K562 (cell line): ENCODE measurements around the gene KRTAP5-1. TPM values are rescaled to one million over a fixed set of nuclear protein-coding genes. Genes with fewer than 3 reads are reported as not detected.
A peak's percentile ranks its signal among the peaks of the same experiment; 100 is the strongest.

Source experiments
- ARID4B ChIP-seq: sonication (generic); formaldehyde crosslinking; IDR thresholded peaks from 2 replicates; pipeline ENCODE4 v1.8.0; 2022; ENCODE audit warnings: mild to moderate bottlenecking, missing genetic modification reagents
- CEBPB ChIP-seq: fragments of 450-650 bp; IDR thresholded peaks from 2 replicates; pipeline ENCODE4 v1.6.1; 2016; ENCODE audit warnings: missing genetic modification characterization, missing compliant biosample characterization
- CHCHD3 ChIP-seq: fragments of 250-450 bp; sonication (Bioruptor Pico); IDR thresholded peaks from 2 replicates; pipeline ENCODE4 v2.1.2; 2022; ENCODE audit warnings: mild to moderate bottlenecking
- CREB1 ChIP-seq, 2 experiments: sonication (generic) in 1 of 2; formaldehyde crosslinking in 1 of 2; IDR thresholded peaks; 2 replicates each; pipeline versions ENCODE4 v1.6.1 to v1.8.0; 2012 to 2022; ENCODE audit warnings: inconsistent platforms in 1 of 2, mild to moderate bottlenecking in 1 of 2, missing genetic modification reagents in 1 of 2, moderate library complexity in 1 of 2
- CXXC5 ChIP-seq: fragments of 250-450 bp; sonication (Bioruptor Pico); IDR thresholded peaks from 2 replicates; pipeline ENCODE4 v1.8.0; 2022; ENCODE audit warnings: inconsistent platforms, mild to moderate bottlenecking, moderate library complexity
- ELF1 ChIP-seq: fragments of 200-800 bp; sonication (Bioruptor generic); IDR thresholded peaks from 2 replicates; pipeline ENCODE4 v1.6.1; 2016; ENCODE audit warnings: missing genetic modification characterization, missing compliant biosample characterization
- GABPA ChIP-seq: fragments of 200-800 bp; sonication (Bioruptor generic); conservative IDR thresholded peaks from 2 replicates; pipeline ENCODE4 v1.6.1; 2016; ENCODE audit warnings: low read depth, missing genetic modification characterization, missing compliant biosample characterization
- MECOM ChIP-seq: fragments of 250-450 bp; sonication (Bioruptor Pico); IDR thresholded peaks from 2 replicates; pipeline ENCODE4 v1.8.0; 2022; ENCODE audit warnings: inconsistent platforms
- NFE2 ChIP-seq: IDR thresholded peaks from 2 replicates; pipeline ENCODE4 v1.6.1; 2014; ENCODE audit warnings: antibody characterized with exemption, low read depth
- NKRF ChIP-seq: fragments of 450-650 bp; IDR thresholded peaks from 2 replicates; pipeline ENCODE4 v1.6.1; 2016; ENCODE audit warnings: borderline replicate concordance
- NRF1 ChIP-seq, 2 experiments: fragments of 450-650 bp; IDR thresholded peaks in 1 of 2; conservative IDR thresholded peaks in 1 of 2; 2 replicates each; pipeline ENCODE4 v1.6.1; 2014; ENCODE audit warnings: mild to moderate bottlenecking in 2 of 2
- RB1 ChIP-seq: fragments of 450-650 bp; IDR thresholded peaks from 2 replicates; pipeline ENCODE4 v1.6.1; 2017; ENCODE audit warnings: low read depth, mild to moderate bottlenecking
- SETDB1 ChIP-seq: IDR thresholded peaks from one replicate; pipeline ENCODE4 v1.6.1; 2012; ENCODE audit warnings: low read length, control low read depth, inconsistent platforms
- TARDBP ChIP-seq: fragments of 450-650 bp; IDR thresholded peaks from 2 replicates; pipeline ENCODE4 v1.6.1; 2016
- TCF3 ChIP-seq: sonication (generic); formaldehyde crosslinking; IDR thresholded peaks from 2 replicates; pipeline ENCODE4 v1.4.0; 2020; ENCODE audit warnings: mild to moderate bottlenecking, missing genetic modification reagents
- TOE1 ChIP-seq, 2 experiments: fragments of 450-650 bp in 1 of 2; sonication (generic) in 1 of 2; formaldehyde crosslinking in 1 of 2; IDR thresholded peaks; 2 replicates each; pipeline versions ENCODE4 v1.7.1 to v1.8.0; 2016 to 2022; ENCODE audit warnings: borderline replicate concordance in 2 of 2, mild to moderate bottlenecking in 2 of 2, antibody characterized with exemption in 1 of 2, inconsistent platforms in 1 of 2, low read depth in 1 of 2, missing genetic modification reagents in 1 of 2, moderate library complexity in 1 of 2
- USF1 ChIP-seq: sonication (generic); formaldehyde crosslinking; IDR thresholded peaks from 2 replicates; pipeline ENCODE4 v1.9.0; 2022; ENCODE audit warnings: mild to moderate bottlenecking, missing genetic modification reagents
- ZBTB26 ChIP-seq: fragments of 450-650 bp; formaldehyde crosslinking; IDR thresholded peaks from 2 replicates; pipeline ENCODE4 v1.4.0; 2022; ENCODE audit warnings: missing genetic modification characterization
- ZNF764 ChIP-seq: fragments of 250-450 bp; sonication (Bioruptor Pico); IDR thresholded peaks from 2 replicates; pipeline ENCODE4 v1.4.0; 2020; ENCODE audit warnings: low read depth, mild to moderate bottlenecking, moderate library complexity
- ZNF780A ChIP-seq: fragments of 250-450 bp; sonication (Bioruptor Pico); IDR thresholded peaks from 2 replicates; pipeline ENCODE4 v1.5.0; 2021; ENCODE audit warnings: mild to moderate bottlenecking
- polyA plus RNA-seq, 8 experiments: library from polyadenylated mRNA; depleted of rRNA in 4 of 8; stranded (reverse) in 5 of 8; unstranded in 3 of 8; fragments of >200 nt; fragmentation: Nextera tagmentation in 2 of 8; fragmentation: Illumina TruSeq in 1 of 8; extraction: Ambion mirVana in 2 of 8; extraction: Trizol in 1 of 8; gene quantifications; 2 replicates each; pipeline versions ENCODE4 v1.2.1 to v1.2.3, GENCODE V29; 2011 to 2014; ENCODE audit warnings: inconsistent platforms in 1 of 8, missing spikeins in 1 of 8
- total RNA-seq, 7 experiments: library from RNA; depleted of rRNA in 6 of 7; stranded (reverse); fragments of >200 nt in 6 of 7; fragmentation: Illumina TruSeq in 2 of 7; extraction: Trizol in 2 of 7; gene quantifications; 2 replicates each; pipeline versions ENCODE4 v1.2.1 to v1.2.3, GENCODE V29; 2011 to 2021; ENCODE audit warnings: low replicate concordance in 1 of 7

KRTAP5-1 gene
- total and polyA plus RNA-seq, 9 of the 15 experiments (the other 6 are each of a cell fraction or from before 2014, with no cell fraction given), result not detected

- TF ChIP-seq ELF1 (tag) (no peak; the same call in 1 of the 2 replicates), MECOM (CRISPR knock-in tag) (no peak), CHCHD3 (CRISPR knock-in tag) (no peak), TOE1 (IDR thresholded peaks at IDR 0.05; ENCODE audit: borderline replicate concordance) (no peak), TOE1 (CRISPR knock-in tag; IDR thresholded peaks at IDR 0.05; ENCODE audit: borderline replicate concordance, low read depth) (no peak), CREB1 (IDR thresholded peaks at IDR 0.05) (peak; percentile 83), CREB1 (CRISPR knock-in tag; IDR thresholded peaks at IDR 0.05) (peak; percentile 91), TARDBP (peak; percentile 51; the same call in 1 of the 2 replicates), ARID4B (CRISPR knock-in tag) (no peak), NRF1 (conservative IDR thresholded peaks at IDR 0.05 in 1 of 2, IDR thresholded peaks at IDR 0.05 in 1 of 2) (no peak), GABPA (tag) (peak; percentile 82), NKRF (no peak), CXXC5 (CRISPR knock-in tag) (0 out of 2 replicates have a peak, but pooled peaks have one; percentile 25), USF1 (CRISPR knock-in tag) (no peak), RB1 (no peak), NFE2 (0 out of 2 replicates have a peak, but pooled peaks have one; percentile 7), CEBPB (tag) (no peak), TCF3 (no peak), SETDB1 (no peak), ZNF780A (no peak), ZNF764 (CRISPR knock-in tag) (no peak), ZBTB26 (CRISPR knock-in tag) (no peak)
These were observed 34.4 kb upstream of the KRTAP5-1 start (continued) for GRCh38 chr11:1619449-1619848.
